SK-N-MC (cell line): ENCODE measurements around the gene PTGER1.

Experiments
- EZH2 ChIP-seq: fragments of 200-600 bp; sonication (generic); IDR thresholded peaks from one replicate; pipeline ENCODE4 v1.6.1; 2017; ENCODE audit warnings: antibody characterized with exemption
- FOXP2 ChIP-seq: optimal IDR thresholded peaks from 2 replicates; pipeline ENCODE3; 2011; ENCODE audit warnings: mild to moderate bottlenecking, moderate library complexity; ENCODE audit not compliant: insufficient read depth; ENCODE audit errors: extremely low read length, control extremely low read depth
- POLR2AphosphoS5 ChIP-seq: IDR thresholded peaks from 2 replicates; pipeline ENCODE4 v1.6.1; 2012; ENCODE audit warnings: mild to moderate bottlenecking, low read depth, low read length, borderline replicate concordance

GRCh38 chr19:14472202-14472938 is 2.8 kb downstream of the PTGER1 start:
- no peak for TF ChIP-seq EZH2
- peak; percentile 53; the same call in 1 of the 2 replicates for TF ChIP-seq POLR2AphosphoS5
- no peak for TF ChIP-seq FOXP2
